Large intestine (tissue), 3 donors: ENCODE results near the gene TMEM54. TPM values are rescaled to one million over a fixed set of nuclear protein-coding genes. Genes with fewer than 3 reads are reported as not detected.

Experiments
- DNase-seq, 2 donors: peaks; one replicate each; pipeline versions ENCODE4 v3.0.0 to v3.0.0-alpha.2; 2013
- H3K27ac ChIP-seq: one replicate; pipeline ENCODE4 v1.5.1; 2013; ENCODE audit warnings: low read length
- H3K27me3 ChIP-seq: 2 replicates; pipeline ENCODE4 v1.6.1; 2013; ENCODE audit warnings: low read length; ENCODE audit not compliant: control insufficient read depth, insufficient read depth
- H3K36me3 ChIP-seq: 2 replicates; pipeline ENCODE4 v1.6.1; 2013; ENCODE audit warnings: low read length; ENCODE audit not compliant: control insufficient read depth, insufficient read depth
- H3K4me1 ChIP-seq: one replicate; pipeline ENCODE4 v1.6.1; 2013; ENCODE audit warnings: low read length; ENCODE audit not compliant: control insufficient read depth, insufficient read depth
- H3K4me3 ChIP-seq: one replicate; pipeline ENCODE4 v1.5.1; 2013; ENCODE audit warnings: low read length
- H3K9me3 ChIP-seq: one replicate; pipeline ENCODE4 v1.6.1; 2013; ENCODE audit warnings: mild to moderate bottlenecking, low read depth, low read length, moderate library complexity; ENCODE audit not compliant: control insufficient read depth
- WGBS: methylation state at CpG from one replicate; pipeline ENCODE4 v1.1.5; 2013; ENCODE audit warnings: low lambda C conversion rate; ENCODE audit not compliant: insufficient coverage; 5-methylcytosine and 5-hydroxymethylcytosine counted together
- polyA plus RNA-seq: library from polyadenylated mRNA; unstranded; fragments of 120-200 nt; gene quantifications from one replicate; pipeline ENCODE4 v1.2.1, GENCODE V29; 2013

Gene TMEM54
- polyA plus RNA-seq, 1 donor, result 27.7 TPM

GRCh38 chr1:32881871-32882850 is 19.0 kb downstream of the TMEM54 start:
- Histone ChIP-seq H3K27ac (no peak overlapping the region), H3K9me3 (no peaks in the 10 kb centered on the region), H3K4me3 (no peak overlapping the region), H3K36me3 (no peaks in the 10 kb centered on the region), H3K4me1 (no peaks in the 10 kb centered on the region), H3K27me3 (peaks cover 34% of the 10 kb centered on the region)
- WGBS, result no CpG with 5 or more reads among the region's 22 CpGs
- DNase-seq, result no peak

GRCh38 chr1:32881291-32881690 is 19.9 kb downstream of the TMEM54 start:
- no CpG with 5 or more reads among the region's 5 CpGs for WGBS
- no peaks in the 10 kb centered on the region for H3K9me3 ChIP-seq
- H3K36me3 ChIP-seq, result no peaks in the 10 kb centered on the region
- no peak for DNase-seq
- no peak overlapping the region for H3K4me3 ChIP-seq
- H3K27ac ChIP-seq, result no peak overlapping the region
- peaks cover 26% of the 10 kb centered on the region for H3K27me3 ChIP-seq
- H3K4me1 ChIP-seq, result no peaks in the 10 kb centered on the region

- Histone ChIP-seq H3K4me1 (no peaks in the 10 kb centered on the region), H3K27ac (no peak overlapping the region), H3K4me3 (no peak overlapping the region), H3K27me3 (peaks cover 3% of the 10 kb centered on the region), H3K9me3 (no peaks in the 10 kb centered on the region), H3K36me3 (no peaks in the 10 kb centered on the region)
- no peak for DNase-seq
- WGBS, result no CpG with 5 or more reads among the region's 5 CpGs
Measured at GRCh38 chr1:32878637-32879041, 22.6 kb downstream of the TMEM54 start.

- peaks cover 2% of the 10 kb centered on the region for H3K27me3 ChIP-seq
- H3K36me3 ChIP-seq, result no peaks in the 10 kb centered on the region
- DNase-seq, result no peak
- WGBS, result no CpG with 5 or more reads among the region's 6 CpGs
- H3K9me3 ChIP-seq, result no peaks in the 10 kb centered on the region
- no peak overlapping the region for H3K27ac ChIP-seq
- no peak overlapping the region for H3K4me3 ChIP-seq
- H3K4me1 ChIP-seq, result no peaks in the 10 kb centered on the region
Measured at GRCh38 chr1:32878183-32878582, 23.0 kb downstream of the TMEM54 start.

GRCh38 chr1:32877211-32878110 is 23.7 kb downstream of the TMEM54 start:
- WGBS, result no CpG with 5 or more reads among the region's 13 CpGs
- no peak overlapping the region for H3K27ac ChIP-seq
- no peaks in the 10 kb centered on the region for H3K4me1 ChIP-seq
- no peak overlapping the region for H3K4me3 ChIP-seq
- no peak for DNase-seq
- H3K36me3 ChIP-seq, result no peaks in the 10 kb centered on the region
- peaks cover 2% of the 10 kb centered on the region for H3K27me3 ChIP-seq
- no peaks in the 10 kb centered on the region for H3K9me3 ChIP-seq

GRCh38 chr1:32876341-32877210 is 24.6 kb downstream of the TMEM54 start:
- H3K27ac ChIP-seq, result no peak overlapping the region
- peak; percentile 37 to 42 for DNase-seq
- H3K4me3 ChIP-seq, result no peak overlapping the region
- no peaks in the 10 kb centered on the region for H3K4me1 ChIP-seq
- peaks cover 9% of the 10 kb centered on the region for H3K27me3 ChIP-seq
- no peaks in the 10 kb centered on the region for H3K9me3 ChIP-seq
- WGBS, result no CpG with 5 or more reads among the region's 16 CpGs
- H3K36me3 ChIP-seq, result no peaks in the 10 kb centered on the region

GRCh38 chr1:32874860-32875752 is 26.1 kb downstream of the TMEM54 start:
- H3K9me3 ChIP-seq, result no peaks in the 10 kb centered on the region
- H3K36me3 ChIP-seq, result no peaks in the 10 kb centered on the region
- H3K4me3 ChIP-seq, result no peak overlapping the region
- H3K27me3 ChIP-seq, result peaks cover 19% of the 10 kb centered on the region
- no peak for DNase-seq
- H3K27ac ChIP-seq, result no peak overlapping the region
- H3K4me1 ChIP-seq, result peaks cover 6% of the 10 kb centered on the region
- WGBS, result no CpG with 5 or more reads among the region's 5 CpGs

GRCh38 chr1:32873484-32873883 is 27.7 kb downstream of the TMEM54 start:
- Histone ChIP-seq H3K36me3 (no peaks in the 10 kb centered on the region), H3K4me1 (peaks cover 10% of the 10 kb centered on the region), H3K27me3 (peaks cover 23% of the 10 kb centered on the region), H3K9me3 (no peaks in the 10 kb centered on the region), H3K4me3 (no peak overlapping the region), H3K27ac (no peak overlapping the region)
- DNase-seq, result no peak
- no CpG with 5 or more reads among the region's 5 CpGs for WGBS

GRCh38 chr1:32872192-32872460 is 29.1 kb downstream of the TMEM54 start:
- H3K4me3 ChIP-seq, result no peak overlapping the region
- 34% methylated on average over 4 of the region's 7 CpGs for WGBS
- H3K27ac ChIP-seq, result no peak overlapping the region
- H3K27me3 ChIP-seq, result peaks cover 22% of the 10 kb centered on the region
- H3K4me1 ChIP-seq, result peaks cover 10% of the 10 kb centered on the region
- H3K36me3 ChIP-seq, result peaks cover 4% of the 10 kb centered on the region
- no peaks in the 10 kb centered on the region for H3K9me3 ChIP-seq
- DNase-seq, result no peak
